PC-9 (cell line): ENCODE measurements around the gene DLGAP5. TPM values are rescaled to one million over a fixed set of nuclear protein-coding genes. Genes with fewer than 3 reads are reported as not detected.
A peak's percentile ranks its signal among the peaks of the same experiment; 100 is the strongest.

ENCODE experiments used
- BruUV-seq: library from RNA; stranded (reverse); fragments of 400-500 nt; replicated peaks from 2 replicates; lab custom pipeline; 2021; lab: Mats Ljungman, UMichigan
- CTCF ChIA-PET: fragments of 300-600 bp; sonication (Branson Sonifier 250); formaldehyde crosslinking; loops from one replicate; lab custom pipeline; 2022; ENCODE audit warnings: antibody characterized with exemption; lab: Charles Lee
- POLR2A ChIA-PET: fragments of 300-600 bp; sonication (Branson Sonifier 250); formaldehyde crosslinking; loops from one replicate; lab custom pipeline; 2022; ENCODE audit warnings: antibody characterized with exemption; ENCODE audit not compliant: unreplicated experiment; lab: Charles Lee
- DNase-seq, 2 experiments: peaks; one replicate each; pipeline versions ENCODE4 v3.0.0 to v3.0.0-alpha.2; 2015 to 2022; ENCODE audit warnings: mixed read lengths in 1 of 2
- H2AFZ ChIP-seq: fragments of 200-600 bp; sonication (generic); 2 replicates; pipeline ENCODE4 v1.8.1; 2017; ENCODE audit warnings: antibody characterized with exemption
- H3F3A ChIP-seq: fragments of 200-600 bp; sonication (generic); 2 replicates; pipeline ENCODE4 v1.8.1; 2017; ENCODE audit warnings: antibody characterized with exemption, mild to moderate bottlenecking, low read depth; ENCODE audit not compliant: insufficient read depth
- H3K27ac ChIP-seq: fragments of 200-600 bp; sonication (generic); 2 replicates; pipeline ENCODE4 v1.6.1; 2016; ENCODE audit warnings: mixed run types
- H3K27me3 ChIP-seq: fragments of 200-600 bp; sonication (generic); 2 replicates; pipeline ENCODE4 v1.6.1; 2016; ENCODE audit warnings: low read depth, mixed run types; ENCODE audit not compliant: insufficient read depth
- H3K36me3 ChIP-seq: fragments of 200-600 bp; sonication (generic); 2 replicates; pipeline ENCODE4 v1.6.1; 2016; ENCODE audit warnings: low read depth, mixed run types
- H3K4me1 ChIP-seq: fragments of 200-600 bp; sonication (generic); replicated peaks from 2 replicates; pipeline ENCODE4 v1.6.1; 2016; ENCODE audit warnings: mixed run types; ENCODE audit not compliant: insufficient read depth
- H3K4me2 ChIP-seq: fragments of 200-600 bp; sonication (generic); 2 replicates; pipeline ENCODE4 v1.6.1; 2017; ENCODE audit warnings: mixed run types
- H3K4me3 ChIP-seq: fragments of 200-600 bp; sonication (generic); 2 replicates; pipeline ENCODE4 v1.6.1; 2016; ENCODE audit warnings: mixed run types
- H3K79me2 ChIP-seq: fragments of 200-600 bp; sonication (generic); 2 replicates; pipeline ENCODE4 v1.6.1; 2017; ENCODE audit warnings: low read depth, mixed run types
- H3K9me2 ChIP-seq: fragments of 200-600 bp; sonication (generic); 2 replicates; pipeline ENCODE4 v1.8.1; 2017; ENCODE audit warnings: mild to moderate bottlenecking; ENCODE audit not compliant: insufficient read depth
- H3K9me3 ChIP-seq: fragments of 200-600 bp; sonication (generic); 2 replicates; pipeline ENCODE4 v1.8.1; 2016; ENCODE audit warnings: low read depth; ENCODE audit not compliant: insufficient read depth
- H4K20me1 ChIP-seq: fragments of 200-600 bp; sonication (generic); 2 replicates; pipeline ENCODE4 v1.8.1; 2017; ENCODE audit not compliant: insufficient read depth
- CTCF ChIP-seq: fragments of 200-600 bp; sonication (generic); conservative IDR thresholded peaks from 2 replicates; pipeline ENCODE4 v1.6.1; 2017; ENCODE audit warnings: mixed run types, antibody characterized with exemption, mild to moderate bottlenecking, moderate library complexity
- EZH2 ChIP-seq: fragments of 200-600 bp; sonication (generic); IDR thresholded peaks from 2 replicates; pipeline ENCODE4 v1.8.0; 2017; ENCODE audit warnings: antibody characterized with exemption, low read depth
- intact Hi-C: fragments of 100-400 bp; cut with micrococcal nuclease; formaldehyde crosslinking; loops from one replicate; pipeline ENCODE4 v1.10.0; 2022; ENCODE audit not compliant: unreplicated experiment
- total RNA-seq: library from RNA; stranded (reverse); gene quantifications from 2 replicates; pipeline ENCODE4 v1.2.3, GENCODE V29; 2021

DLGAP5 gene
- total RNA-seq, 1 experiment from 2014 or later, result 80.0 TPM

- Histone ChIP-seq H3K4me3 (no peak overlapping the region), H4K20me1 (0 out of 2 replicates have a peak, but pooled peaks cover 3% of the 10 kb centered on the region), H3K9me2 (no peaks in the 10 kb centered on the region), H3K4me2 (peak overlapping the region; percentile 81), H3K79me2 (peaks cover 25% of the 10 kb centered on the region), H3F3A (peaks cover 56% of the 10 kb centered on the region), H3K36me3 (0 out of 2 replicates have a peak, but pooled peaks cover 4% of the 10 kb centered on the region), H2AFZ (no peak overlapping the region), H3K4me1 (peaks cover 80% of the 10 kb centered on the region), H3K27ac (peak overlapping the region; percentile 54), H3K9me3 (no peaks in the 10 kb centered on the region), H3K27me3 (no peaks in the 10 kb centered on the region)
- TF ChIP-seq CTCF (no peak), EZH2 (no peak)
- intact Hi-C loops, result no loop called here
- ChIA-PET CTCF (no interaction called here), POLR2A (no interaction called here)
- no TSS peak for BruUV-seq
- peak in 1 of 2 experiments; percentile 76 for DNase-seq
Observed at GRCh38 chr14:55126932-55127459, 64.4 kb downstream of the DLGAP5 start.

- POLR2A ChIA-PET, result interaction anchor here (0.6 kb wide), 1 partner anchor 645 kb away, joined by 5 read pairs; no protein-coding TSS in a partner anchor
- peaks cover 15% of the 10 kb centered on the region for H3K79me2 ChIP-seq
- H4K20me1 ChIP-seq, result no peaks in the 10 kb centered on the region
- DNase-seq, result no peak
- intact Hi-C loops, result no loop called here
- H3K4me2 ChIP-seq, result no peak overlapping the region
- H3K9me3 ChIP-seq, result no peaks in the 10 kb centered on the region
- H3K27ac ChIP-seq, result peak overlapping the region; percentile 54; the same call in 1 of the 2 replicates
- no peaks in the 10 kb centered on the region for H3K36me3 ChIP-seq
- TF ChIP-seq EZH2 (no peak), CTCF (no peak)
- CTCF ChIA-PET, result interaction anchor here (0.7 kb wide), 1 partner anchor 23 kb away, joined by 3 read pairs; no protein-coding TSS in a partner anchor
- H3K4me3 ChIP-seq, result no peak overlapping the region
- no peak overlapping the region for H2AFZ ChIP-seq
- no TSS peak for BruUV-seq
- H3K27me3 ChIP-seq, result no peaks in the 10 kb centered on the region
- peaks cover 66% of the 10 kb centered on the region for H3F3A ChIP-seq
- peaks cover 80% of the 10 kb centered on the region for H3K4me1 ChIP-seq
- no peaks in the 10 kb centered on the region for H3K9me2 ChIP-seq
Observed at GRCh38 chr14:55126034-55126433, 65.4 kb downstream of the DLGAP5 start.

GRCh38 chr14:55125403-55125802 lies 66.0 kb downstream of the DLGAP5 start:
- POLR2A ChIA-PET, result no interaction called here
- DNase-seq, result peak; percentile 51 to 83
- no peak overlapping the region for H2AFZ ChIP-seq
- no peaks in the 10 kb centered on the region for H3K9me3 ChIP-seq
- H3F3A ChIP-seq, result peaks cover 66% of the 10 kb centered on the region
- no peak for TF ChIP-seq CTCF
- no peak for TF ChIP-seq EZH2
- H3K36me3 ChIP-seq, result no peaks in the 10 kb centered on the region
- intact Hi-C loops, result no loop called here
- BruUV-seq, result no TSS peak
- no peak overlapping the region for H3K27ac ChIP-seq
- H4K20me1 ChIP-seq, result no peaks in the 10 kb centered on the region
- no peak overlapping the region for H3K4me3 ChIP-seq
- H3K27me3 ChIP-seq, result no peaks in the 10 kb centered on the region
- CTCF ChIA-PET, result interaction anchor here (0.7 kb wide), 1 partner anchor 14 kb away, joined by 3 read pairs; no protein-coding TSS in a partner anchor
- no peaks in the 10 kb centered on the region for H3K9me2 ChIP-seq
- peak overlapping the region; percentile 7 for H3K4me2 ChIP-seq
- H3K4me1 ChIP-seq, result peaks cover 83% of the 10 kb centered on the region
- peaks cover 9% of the 10 kb centered on the region for H3K79me2 ChIP-seq
